Urothelium cell line (cell line): ENCODE results near the gene TCERG1L.

Experiments used
- DNase-seq: peaks from one replicate; pipeline ENCODE4 v3.0.0; 2011; ENCODE audit warnings: low spot score, mixed read lengths
- FAIRE-seq: peaks from 2 replicates; lab custom pipeline; 2011; peaks lifted over from hg19 to GRCh38; lab: Jason Lieb, UNC

Gene TCERG1L

DNA sequence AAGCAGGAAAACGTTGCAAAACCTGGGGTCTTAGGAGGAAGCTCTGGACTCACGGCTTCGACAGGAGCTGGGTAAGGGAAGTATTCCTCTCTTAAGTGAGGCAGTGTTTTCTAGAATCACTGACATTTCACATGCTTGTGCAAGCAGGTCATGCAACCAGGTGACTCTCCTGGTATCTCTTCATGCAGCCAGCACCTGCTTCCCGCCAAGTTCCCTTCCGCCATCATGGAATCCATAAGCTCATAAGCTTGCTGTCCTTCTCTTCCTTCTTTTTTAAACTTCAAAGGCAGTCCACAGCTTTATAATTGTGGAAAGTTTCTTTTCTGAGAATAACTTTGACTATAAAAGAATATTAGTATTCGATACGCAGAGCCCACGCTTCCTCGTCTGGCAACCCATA lies 256.1 kb downstream of the TCERG1L start:
- DNase-seq = no peak
- no peak for FAIRE-seq

DNA sequence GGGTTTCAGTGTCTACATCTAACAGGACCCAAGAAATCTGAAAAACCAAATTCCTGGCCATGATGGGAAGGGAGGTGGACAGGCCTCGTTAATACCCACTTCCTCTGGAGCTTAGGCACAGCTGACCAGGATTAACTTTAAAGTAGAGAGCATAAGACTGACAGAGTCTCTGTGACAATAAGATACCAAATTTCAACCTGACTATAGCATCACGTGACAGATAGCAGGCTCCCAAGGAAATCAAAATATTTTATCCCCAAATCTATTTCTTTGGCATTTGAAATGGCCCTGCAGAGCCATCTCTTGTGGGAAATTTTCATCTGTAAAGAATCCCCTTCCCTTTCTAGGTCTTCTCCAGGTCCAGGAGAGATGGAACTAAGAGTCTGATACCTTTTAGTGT lies 258.3 kb downstream of the TCERG1L start:
- no peak for FAIRE-seq
- no peak for DNase-seq

DNA sequence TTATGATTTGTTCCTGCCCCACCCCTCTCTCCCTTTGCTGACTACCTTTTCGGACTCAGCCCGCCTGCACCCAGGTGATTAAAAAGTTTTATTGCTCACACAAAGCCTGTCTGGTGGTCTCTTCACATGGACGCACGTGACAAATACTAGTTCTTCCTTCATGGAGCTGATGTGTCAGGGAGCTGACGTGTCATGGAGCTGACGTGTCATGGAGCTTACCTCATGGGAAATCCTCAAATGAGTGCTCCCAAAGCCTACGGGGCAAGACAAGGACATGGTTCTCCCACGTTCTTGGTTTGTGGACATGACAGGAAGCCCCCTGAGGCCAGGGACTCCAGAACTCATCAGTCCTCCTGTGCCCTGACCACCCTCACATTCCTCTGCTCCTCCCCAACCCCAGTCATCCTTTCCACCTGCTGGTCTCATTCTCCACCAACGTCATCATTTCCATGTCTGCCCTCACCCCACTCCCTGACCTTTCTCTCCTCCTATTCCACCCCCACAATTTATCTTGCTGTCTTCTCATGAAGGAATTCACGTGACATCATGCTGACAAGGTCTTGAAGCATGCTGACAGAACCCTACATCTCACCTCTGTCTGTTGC lies 261.3 kb downstream of the TCERG1L start:
- DNase-seq = no peak
- no peak for FAIRE-seq

DNA sequence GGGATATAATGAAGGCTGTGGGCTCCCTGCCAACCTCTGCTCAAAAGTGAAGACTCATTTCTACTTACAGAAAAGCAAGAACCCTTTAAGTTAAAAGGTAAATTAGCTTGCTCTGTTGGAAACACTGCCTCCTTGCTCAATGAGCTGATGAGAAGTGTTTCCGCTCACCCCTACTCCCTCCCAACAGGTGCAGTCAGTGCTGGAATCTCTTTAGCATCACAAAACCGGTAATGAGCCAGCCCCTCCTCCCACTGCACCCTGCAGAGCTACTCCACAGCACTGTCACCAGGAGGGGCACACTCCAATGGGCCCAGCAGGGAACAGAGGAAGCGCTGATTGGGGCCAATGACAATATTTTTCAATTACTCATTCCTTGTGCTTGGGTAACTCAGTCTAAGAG lies 262.5 kb downstream of the TCERG1L start:
- DNase-seq (no peak), FAIRE-seq (no peak)

DNA sequence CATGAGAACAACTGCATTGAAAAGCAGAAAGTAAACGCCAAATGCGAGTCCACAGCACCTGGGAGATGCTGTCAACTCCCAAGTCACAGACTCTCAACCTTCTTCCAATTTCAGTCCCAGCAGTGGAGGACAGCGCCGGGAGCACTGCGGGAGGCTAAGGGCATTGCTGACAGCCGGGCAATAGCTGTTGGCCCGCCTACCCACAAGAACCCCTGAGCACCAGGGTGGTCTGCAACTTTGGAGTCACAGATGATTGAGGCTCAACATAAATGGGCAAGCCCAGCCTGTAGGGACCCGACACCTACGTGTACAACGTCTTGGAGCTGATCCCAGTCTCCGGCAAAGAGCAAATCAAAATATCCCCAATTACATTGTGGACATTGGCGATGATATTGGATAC lies 262.9 kb downstream of the TCERG1L start:
- DNase-seq (no peak), FAIRE-seq (no peak)

DNA sequence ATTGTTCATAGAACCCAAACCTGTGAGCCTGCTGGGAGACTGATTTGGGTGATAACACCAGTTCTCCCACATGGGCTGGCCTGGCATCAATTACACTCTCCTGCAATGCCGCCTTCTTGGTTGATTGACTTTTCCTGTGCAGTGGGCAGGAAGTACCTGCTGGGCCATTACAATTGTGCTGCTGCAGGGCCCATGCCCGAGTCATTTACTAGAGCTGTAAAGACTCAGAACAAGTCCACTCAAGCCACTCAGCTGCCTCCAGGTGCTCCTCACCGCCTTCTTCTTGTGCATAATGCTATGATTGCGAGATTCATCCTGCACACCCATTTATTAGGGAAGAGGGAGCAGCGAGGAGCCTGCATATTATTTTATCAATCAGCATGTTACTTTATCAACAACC lies 264.0 kb downstream of the TCERG1L start:
- DNase-seq = no peak
- no peak for FAIRE-seq

DNA sequence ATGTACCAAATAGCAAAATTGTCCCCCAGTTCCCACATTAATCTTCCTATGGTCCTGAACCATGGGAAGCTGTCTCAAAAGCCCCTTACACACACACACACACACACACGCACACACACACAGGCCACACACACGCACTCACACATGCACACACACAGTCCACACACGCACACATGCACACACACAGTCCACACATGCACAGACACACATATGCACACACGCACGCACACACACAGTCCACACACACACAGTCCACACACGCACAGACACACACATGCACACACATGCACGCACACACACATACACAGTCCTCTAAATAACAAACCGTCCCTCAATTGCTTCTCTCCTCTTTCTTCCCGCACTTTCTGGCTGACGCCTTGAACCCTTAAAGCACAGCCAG lies 265.3 kb downstream of the TCERG1L start:
- no peak for DNase-seq
- peak; percentile 5 for FAIRE-seq

DNA sequence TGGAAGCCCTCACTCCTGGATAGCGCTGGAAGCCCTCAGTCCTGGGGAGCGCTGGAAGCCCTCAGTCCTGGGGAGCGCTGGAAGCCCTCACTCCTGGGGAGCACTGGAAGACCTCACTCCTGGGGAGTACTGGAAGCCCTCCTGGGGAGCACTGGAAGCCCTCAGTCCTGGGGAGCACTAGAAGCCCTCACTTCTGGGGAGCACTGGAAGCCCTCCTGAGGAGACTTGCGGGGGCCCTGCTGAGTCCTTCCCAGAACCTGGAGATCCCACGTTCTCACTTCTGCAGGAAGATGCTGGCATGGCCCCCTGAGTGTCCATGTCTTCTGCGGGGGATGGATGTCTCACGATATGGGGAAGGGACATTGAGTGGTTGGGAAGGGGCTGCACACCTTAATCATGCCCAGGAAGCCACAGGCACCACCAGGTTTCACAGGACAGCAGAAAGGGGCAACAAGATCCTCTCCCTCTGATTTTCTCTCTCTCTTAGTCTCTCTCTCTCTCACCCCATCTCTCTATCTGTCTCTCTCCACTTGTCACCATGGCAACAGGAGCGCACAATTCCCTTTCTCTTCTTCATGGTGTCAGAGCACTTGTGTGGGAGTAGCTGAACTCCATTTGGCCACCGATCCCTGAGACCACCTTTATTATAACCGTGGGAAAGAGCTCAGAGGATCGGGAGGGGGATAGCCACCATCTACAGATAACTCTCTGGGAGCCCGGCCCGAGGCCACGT lies 267.0 kb downstream of the TCERG1L start:
- no peak for DNase-seq
- FAIRE-seq = no peak

DNA sequence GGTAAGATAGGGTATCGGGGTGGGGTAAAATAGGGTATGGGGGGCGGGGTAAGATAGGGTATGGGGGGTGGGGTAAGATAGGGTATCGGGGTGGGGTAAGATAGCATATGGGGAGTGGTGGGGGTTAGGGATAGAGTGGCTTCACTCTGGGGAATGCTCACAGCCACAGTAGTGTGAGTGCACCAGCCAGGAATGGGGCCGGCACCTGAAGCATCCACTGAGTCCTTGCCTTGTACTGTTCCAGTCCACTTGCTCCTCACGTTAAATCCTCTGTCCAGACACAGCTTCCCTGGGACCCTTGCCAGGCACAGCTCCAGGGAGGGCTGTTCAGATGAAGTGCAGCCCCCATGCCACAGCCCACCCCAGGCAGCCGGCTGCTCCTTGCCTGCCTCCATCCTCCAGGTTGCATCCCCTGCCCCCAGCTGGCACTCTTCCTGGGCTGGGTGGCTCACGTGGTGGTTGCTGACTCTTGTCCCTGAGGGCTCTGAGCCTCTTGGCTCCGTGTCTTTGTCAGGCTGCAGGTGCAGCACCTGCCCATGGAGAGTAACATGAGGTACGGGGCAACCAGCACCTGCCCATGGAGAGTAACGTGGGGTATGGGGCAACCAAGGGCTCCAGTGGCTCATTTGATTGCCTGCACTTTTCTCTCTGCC lies 268.4 kb downstream of the TCERG1L start:
- FAIRE-seq (no peak), DNase-seq (peak; percentile 21)
